Hepatocyte (in vitro differentiated cells): ENCODE results near the gene ANKS6.

Experiments
- CTCF ChIP-seq: fragments of 200-600 bp; sonication (generic); IDR thresholded peaks from 2 replicates; pipeline ENCODE4 v1.5.1; 2016; ENCODE audit warnings: antibody characterized with exemption, mild to moderate bottlenecking; ENCODE audit not compliant: poor library complexity
- EZH2 ChIP-seq: fragments of 200-600 bp; sonication (generic); IDR thresholded peaks from 2 replicates; pipeline ENCODE4 v1.6.1; 2016; ENCODE audit warnings: antibody characterized with exemption, mild to moderate bottlenecking, borderline replicate concordance
- EZH2phosphoT487 ChIP-seq: fragments of 200-600 bp; sonication (generic); IDR thresholded peaks from one replicate; pipeline ENCODE4 v1.6.1; 2018; ENCODE audit warnings: antibody characterized with exemption, mild to moderate bottlenecking, low read depth, moderate library complexity; ENCODE audit not compliant: unreplicated experiment, severe bottlenecking

- no peak for TF ChIP-seq CTCF
- TF ChIP-seq EZH2 = no peak
- TF ChIP-seq EZH2phosphoT487 = no peak
Measured at GRCh38 chr9:98698856-98699255, 97.5 kb downstream of the ANKS6 start.
